Neural progenitor cell (in vitro differentiated cells): Measurements from ENCODE around the gene CPNE4.

Experiments used
- EZH2 ChIP-seq: fragments of 200-600 bp; sonication (generic); IDR thresholded peaks from 2 replicates; pipeline ENCODE4 v1.6.1; 2017; ENCODE audit warnings: antibody characterized with exemption, mild to moderate bottlenecking, moderate library complexity
- TF ChIP-seq, protein P1 (sequence below): fragments of 200-600 bp; sonication (generic); IDR thresholded peaks from 2 replicates; pipeline ENCODE4 v1.5.1; 2017; ENCODE audit warnings: antibody characterized with exemption, mild to moderate bottlenecking

DNA sequence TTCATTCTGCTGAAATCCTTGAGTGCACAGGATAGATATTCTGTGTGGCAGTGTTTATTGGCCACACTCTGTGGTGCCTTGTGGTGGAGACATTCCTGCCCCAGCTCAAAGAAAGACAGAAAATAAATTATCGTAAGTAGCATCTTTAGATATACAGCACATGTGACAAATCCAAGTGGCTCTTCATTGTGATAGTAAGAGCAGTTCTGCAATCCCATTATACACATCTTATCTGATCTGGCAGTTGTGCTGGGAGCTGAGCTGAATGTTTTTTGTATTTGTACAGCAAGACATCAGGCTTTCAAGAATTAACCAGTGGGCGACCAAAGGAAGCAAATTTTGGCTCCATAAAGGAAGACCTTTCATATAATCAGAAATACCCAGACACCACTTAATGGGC lies 296.7 kb downstream of the CPNE4 start:
- TF ChIP-seq, protein P1, sequence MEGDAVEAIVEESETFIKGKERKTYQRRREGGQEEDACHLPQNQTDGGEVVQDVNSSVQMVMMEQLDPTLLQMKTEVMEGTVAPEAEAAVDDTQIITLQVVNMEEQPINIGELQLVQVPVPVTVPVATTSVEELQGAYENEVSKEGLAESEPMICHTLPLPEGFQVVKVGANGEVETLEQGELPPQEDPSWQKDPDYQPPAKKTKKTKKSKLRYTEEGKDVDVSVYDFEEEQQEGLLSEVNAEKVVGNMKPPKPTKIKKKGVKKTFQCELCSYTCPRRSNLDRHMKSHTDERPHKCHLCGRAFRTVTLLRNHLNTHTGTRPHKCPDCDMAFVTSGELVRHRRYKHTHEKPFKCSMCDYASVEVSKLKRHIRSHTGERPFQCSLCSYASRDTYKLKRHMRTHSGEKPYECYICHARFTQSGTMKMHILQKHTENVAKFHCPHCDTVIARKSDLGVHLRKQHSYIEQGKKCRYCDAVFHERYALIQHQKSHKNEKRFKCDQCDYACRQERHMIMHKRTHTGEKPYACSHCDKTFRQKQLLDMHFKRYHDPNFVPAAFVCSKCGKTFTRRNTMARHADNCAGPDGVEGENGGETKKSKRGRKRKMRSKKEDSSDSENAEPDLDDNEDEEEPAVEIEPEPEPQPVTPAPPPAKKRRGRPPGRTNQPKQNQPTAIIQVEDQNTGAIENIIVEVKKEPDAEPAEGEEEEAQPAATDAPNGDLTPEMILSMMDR = no peak
- no peak for TF ChIP-seq EZH2
